Dermis blood vessel endothelial cell (primary cell): ENCODE data around the gene CAB39L. TPM values are rescaled to one million over a fixed set of nuclear protein-coding genes. Genes with fewer than 3 reads are reported as not detected.
A peak's percentile ranks its signal among the peaks of the same experiment; 100 is the strongest.

Experiments used
- DNase-seq: peaks from one replicate; pipeline ENCODE4 v3.0.0; 2010
- total RNA-seq: library from RNA; depleted of rRNA; stranded (reverse); fragments of >200 nt; gene quantifications from 2 replicates; pipeline ENCODE4 v1.2.3, GENCODE V29; 2014

Gene CAB39L
- total RNA-seq, 1 donor from 2014 or later: 8.3 TPM

DNA sequence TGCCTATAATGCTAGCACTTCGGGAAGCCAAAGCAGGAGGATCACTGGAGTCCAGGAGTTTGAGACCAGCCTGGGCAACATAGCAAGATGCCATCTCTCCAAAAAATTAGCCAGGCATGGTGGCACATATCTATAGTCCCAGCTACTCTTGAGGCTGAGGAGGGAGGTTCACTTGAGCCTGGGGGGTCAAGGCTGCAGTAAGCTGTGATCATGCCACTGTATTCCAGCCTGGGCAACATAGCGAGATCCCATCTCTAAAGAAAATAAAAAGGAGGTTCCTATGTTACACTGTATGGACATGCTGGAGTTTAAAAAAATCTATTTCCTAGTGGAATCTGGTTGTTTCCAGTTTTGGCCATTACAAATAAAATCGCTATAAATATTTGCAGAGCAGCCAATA lies 2.6 kb downstream of the CAB39L start:
- DNase-seq: no peak

DNA sequence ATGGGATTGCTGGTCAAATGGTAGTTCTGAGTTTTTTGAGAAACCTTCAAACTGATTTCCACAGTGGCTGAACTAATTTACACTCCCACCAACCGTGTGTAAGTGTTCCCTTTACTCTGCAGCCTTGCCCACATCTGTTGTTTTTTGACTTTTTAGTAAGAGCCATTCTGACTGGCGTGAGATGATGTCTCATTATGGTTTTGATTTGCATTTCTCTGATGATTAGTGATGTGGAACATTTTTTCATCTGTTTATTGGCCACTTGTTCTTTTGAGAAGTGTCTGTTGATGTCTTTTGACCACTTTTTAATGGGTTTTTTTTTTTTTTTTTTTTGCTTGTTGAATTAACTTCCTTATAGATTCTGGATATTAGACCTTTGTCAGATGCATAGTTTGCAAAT lies 4.3 kb downstream of the CAB39L start:
- DNase-seq: no peak

DNA sequence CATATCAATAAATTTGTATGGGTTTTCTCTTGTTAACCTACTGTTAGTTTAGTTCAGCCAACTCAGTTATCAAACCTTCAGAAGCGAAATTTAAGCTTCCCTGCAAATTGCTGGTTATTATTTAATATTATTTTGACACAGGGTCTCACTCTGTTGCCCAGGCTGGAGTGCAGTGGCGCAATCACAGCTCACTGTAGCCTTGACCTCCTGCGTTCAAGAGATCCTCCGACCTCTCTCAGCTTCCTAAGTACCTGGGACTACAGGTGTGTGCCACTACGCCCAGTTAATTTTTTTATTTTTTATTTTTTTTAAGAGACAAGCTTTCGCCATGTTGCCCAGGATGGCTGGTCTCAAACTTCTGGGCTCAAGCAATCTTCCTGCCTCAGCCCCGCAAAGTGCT lies 6.2 kb downstream of the CAB39L start:
- no peak for DNase-seq

DNA sequence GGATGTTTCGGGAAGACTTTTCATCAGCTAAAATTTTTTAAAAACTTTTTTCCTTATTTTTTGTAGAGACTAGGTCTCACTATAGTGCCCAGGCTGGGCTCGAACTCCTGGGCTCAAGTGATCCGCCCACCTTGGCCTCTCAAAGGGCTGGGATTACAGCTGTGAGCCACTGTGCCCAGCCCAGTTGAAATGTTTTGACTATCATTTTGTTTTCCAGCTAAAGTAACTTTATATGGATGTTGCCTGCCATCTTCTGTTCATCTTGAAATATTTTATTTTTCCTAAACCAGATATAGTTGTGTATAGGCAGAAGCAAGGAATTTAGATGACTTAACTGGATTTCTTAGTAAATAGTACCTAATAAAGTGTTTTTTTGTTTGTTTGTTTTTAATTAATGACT lies 7.0 kb downstream of the CAB39L start:
- peak; percentile 17 for DNase-seq

DNA sequence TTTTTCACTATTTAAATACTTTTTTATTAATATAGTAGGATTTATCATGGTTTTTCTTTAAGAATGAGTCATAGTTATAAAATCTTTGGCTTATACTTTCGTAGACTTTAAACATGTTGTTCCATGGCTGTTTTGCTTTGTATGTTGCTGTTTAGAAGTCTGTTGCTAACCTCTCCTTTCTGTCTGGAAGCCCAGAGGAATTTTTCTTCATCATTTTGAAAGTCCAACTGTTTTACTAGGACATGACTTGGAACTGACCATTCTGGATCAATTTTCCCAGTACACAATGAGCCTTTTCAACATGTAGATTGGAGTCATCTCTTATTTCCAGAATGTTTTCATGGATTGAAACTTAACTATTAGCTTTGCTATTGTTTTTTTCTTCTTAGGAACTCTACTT lies 7.9 kb downstream of the CAB39L start:
- no peak for DNase-seq

DNA sequence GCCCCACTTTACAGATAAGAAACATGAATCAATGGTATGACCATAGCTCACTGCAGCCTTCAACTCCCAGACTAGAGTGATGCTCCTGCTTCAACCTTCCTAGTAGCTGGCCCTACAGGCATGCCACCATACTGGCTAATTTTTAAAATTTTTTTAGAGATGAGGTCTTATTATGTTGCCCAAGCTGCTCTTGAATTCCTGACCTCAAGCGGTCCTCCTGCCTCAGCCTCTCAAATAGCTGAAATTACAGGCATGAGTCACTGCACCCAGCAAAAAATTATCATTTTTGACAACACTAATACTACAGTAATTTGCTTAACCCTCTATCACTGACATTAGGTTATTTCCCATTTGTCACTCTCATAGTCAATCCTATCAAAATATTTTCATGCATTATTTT lies 14.7 kb downstream of the CAB39L start:
- no peak for DNase-seq

DNA sequence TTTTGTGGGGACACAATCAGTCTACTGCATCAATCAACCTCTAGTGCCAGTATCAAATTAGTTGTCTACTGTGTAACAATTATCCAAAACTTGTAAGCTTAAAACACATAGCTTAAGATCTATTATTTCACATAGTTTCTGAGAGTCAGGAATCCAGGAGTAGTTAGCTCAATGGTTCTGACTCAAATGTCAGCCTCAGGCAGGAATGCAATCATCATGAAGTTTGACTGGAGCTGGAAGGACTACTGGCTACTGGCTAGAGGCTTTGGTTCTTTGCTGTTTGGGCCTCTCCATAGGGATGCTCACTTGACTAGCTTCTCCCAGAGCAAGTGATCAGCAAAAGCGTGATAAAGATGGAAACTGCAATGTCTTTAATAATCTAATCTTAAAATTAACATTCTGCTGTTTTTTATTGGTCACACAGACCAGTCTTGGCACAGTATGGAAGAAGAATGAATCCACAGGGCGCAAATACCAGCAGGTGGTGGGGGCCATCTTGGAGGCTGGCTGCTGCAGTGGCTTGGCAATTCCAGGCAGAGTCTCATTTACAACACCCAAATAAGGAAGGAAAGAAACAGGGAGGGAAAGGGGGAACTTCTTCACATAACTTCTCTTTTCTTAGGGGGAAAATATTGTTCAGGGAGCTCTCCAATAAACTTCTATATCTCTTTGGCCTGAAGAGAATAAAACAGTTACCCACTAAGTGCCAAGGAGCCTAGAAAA lies 15.7 kb downstream of the CAB39L start:
- no peak for DNase-seq

DNA sequence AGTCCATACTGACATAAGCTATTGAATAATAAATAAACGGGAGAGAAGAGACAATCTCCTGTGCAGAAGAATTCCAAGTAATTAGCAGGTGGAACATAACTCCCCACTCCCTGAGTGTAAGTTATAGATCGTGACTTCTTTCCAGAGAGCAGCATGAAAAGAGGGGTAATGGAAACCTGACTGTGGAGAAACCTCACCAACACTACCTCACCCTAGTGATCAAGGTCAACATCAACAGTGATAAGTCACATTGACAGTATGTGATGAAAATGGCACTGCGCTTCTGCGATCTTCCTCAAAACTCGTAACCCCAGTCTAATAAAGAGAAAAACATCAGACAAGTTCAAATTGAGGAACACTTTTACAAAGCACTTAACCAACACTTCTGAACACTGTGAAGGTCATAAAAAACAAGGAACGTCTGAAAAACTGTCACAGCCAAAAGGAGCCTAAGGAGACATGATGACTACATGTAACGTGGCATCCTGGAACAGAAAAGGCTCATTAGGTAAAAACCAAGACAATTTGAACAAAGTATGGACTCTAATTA lies 19.8 kb downstream of the CAB39L start:
- DNase-seq: no peak

DNA sequence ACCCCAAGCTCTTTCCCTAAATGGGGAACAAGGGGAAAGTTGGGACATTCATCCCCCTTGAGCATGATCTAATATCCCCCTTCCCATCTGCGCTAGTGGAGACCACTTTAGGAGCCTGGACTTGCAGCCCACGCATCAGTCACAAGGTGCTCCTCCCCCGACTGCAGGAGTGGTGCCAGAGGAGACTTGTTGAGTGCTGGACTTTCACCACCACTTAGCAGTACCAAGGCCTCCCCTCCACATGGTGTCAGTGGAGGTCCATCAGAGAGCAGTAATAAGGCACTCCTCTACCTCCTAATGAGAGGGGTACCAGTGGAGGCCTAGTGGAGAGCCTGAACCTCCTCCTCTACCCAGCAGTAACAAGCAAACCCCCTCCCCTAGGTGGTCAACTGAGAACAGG lies 22.5 kb downstream of the CAB39L start:
- peak; percentile 17 for DNase-seq

DNA sequence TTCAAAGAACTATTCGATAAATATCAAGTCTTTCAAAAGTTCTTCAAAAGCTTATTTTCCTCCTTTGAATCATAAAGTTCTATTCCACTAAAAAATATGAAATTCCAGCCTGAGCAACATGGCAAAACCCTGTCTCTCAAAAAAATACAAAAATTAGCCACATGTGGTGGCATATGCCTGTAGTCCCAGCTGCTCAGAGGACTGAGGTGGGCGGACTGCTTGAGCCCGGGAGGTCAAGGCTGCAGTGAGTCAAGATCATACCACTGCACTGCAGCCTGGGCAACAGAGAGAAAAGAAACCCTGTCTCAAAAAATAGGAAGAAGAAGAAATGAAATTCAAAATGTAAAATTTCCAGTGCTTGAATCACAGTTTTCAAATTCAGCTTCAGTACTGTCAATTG lies 24.6 kb downstream of the CAB39L start:
- no peak for DNase-seq

DNA sequence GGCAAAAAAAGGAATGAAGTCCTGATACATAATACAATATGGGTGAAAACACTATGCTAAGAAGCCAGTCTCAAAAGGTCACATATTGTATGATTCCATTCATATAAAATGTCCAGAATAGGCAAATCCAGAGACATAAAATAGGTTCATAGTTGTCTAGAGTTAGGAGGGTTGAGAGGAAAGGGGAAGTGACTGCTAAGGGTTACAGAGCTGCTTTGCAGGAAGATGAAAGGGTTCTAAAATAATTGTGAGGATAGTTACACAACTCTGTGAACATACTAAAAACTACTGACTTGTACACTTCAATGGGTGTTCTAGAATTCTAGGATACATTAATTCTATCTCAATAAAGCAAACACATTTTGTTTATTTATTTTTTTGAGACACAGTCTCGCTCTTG lies 25.7 kb downstream of the CAB39L start:
- DNase-seq: no peak

DNA sequence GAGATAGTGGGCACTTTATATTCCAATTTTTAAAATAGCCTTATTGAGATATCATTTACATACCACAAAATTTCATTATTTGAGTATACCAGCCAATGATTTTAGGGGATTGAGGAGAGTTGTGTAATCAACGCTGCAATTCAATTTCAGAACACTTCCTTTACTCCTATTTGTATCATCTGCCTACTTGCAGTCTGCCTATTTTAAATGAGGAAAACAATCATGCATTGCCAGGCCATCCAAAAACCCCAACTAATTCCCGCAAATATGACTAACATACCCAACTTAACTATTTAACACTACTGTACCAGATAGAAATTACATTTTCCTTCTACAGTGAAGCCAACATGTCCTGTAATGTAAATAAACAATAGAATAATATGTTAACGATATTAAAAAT lies 26.7 kb downstream of the CAB39L start:
- DNase-seq: no peak

DNA sequence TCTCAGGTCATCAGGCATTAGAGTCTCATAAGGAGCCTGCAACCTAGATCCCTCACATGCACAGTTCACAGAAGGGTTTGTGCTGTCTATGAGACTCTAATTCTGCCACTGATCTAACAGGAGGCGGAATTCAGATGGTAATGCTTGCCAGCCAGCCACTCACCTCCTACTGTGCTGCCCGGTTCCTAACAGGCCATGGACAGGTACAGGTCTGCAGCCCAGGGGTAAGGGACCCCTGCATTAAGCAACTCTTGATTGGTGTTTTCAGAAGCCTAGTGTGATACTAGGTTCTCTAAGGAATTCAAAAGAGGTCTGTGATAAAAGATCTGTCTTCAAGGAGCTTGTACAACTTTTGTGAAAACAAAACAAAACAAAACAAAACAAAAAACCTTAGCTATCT lies 31.1 kb downstream of the CAB39L start:
- DNase-seq: no peak

DNA sequence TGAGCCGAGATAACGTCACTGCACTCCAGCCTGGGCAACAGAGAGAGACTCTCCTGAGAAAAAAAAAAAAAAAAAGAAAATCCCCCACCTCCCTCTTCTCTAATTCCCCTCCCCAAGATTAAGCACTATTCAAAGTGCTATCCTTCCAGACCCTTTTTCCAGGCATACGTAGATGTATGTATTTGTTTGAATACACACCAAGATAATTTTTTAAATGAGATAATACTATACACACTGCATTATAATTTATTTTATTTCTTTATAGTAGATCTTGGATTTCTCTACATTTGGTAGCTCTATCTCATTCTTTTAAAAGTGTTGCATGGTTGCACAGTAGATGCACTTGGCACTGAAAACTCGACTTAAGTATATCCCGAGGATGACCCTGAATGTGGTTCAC lies 32.5 kb downstream of the CAB39L start:
- no peak for DNase-seq

DNA sequence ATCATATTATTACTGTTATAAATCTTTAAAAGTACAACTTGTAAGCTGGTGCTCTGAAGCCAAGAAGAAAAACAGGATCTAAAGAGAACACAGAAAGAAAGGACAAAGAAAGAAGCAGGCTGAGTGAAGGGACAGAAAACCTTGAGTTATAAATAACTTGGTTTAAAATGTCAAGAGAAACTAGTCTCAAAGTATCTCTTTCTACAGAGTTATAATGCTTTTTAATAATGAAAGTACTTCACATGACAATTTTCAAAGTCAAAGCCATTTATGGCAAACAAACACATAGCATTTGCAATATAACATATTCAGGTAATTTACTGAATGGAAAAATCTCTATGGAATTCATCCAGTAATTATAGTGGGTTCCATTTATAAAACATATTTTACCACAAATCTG lies 33.4 kb downstream of the CAB39L start:
- no peak for DNase-seq

DNA sequence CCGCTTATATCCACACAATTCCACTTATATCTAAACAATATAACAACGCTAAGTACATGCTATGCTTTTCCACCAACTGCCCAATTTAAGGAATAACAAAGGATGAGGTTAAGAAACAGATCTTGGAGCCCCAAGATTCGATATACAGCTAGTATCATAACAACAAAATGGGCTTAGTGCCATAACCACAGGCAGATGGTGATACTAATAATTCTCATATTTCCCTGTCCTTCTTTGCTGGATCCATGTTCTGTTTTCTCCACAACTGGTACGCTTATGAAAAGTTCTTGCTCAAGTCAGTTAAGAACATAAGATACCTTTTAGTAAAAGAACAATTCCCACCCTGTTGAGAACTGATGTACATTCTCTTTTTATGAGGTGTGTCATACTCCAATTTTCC lies 33.9 kb downstream of the CAB39L start:
- no peak for DNase-seq

DNA sequence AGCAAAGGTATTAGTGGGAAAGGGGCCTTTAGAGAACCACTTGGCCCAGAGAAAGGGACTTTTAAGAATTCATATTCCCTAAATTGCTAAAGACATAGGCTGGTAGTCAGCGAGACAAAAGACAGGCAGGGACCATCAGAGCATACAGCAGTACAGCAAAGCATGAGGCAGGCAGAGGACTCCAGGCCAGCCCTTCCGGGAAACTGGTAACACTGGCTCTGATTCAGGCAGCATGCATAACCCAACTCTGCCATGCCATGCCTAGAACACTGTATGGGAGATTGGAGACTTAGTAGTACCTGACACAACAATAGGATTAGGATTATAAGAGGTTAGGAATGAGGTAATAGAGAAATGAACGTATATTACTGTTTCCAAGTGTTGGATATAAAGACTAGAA lies 34.9 kb downstream of the CAB39L start:
- DNase-seq: no peak

DNA sequence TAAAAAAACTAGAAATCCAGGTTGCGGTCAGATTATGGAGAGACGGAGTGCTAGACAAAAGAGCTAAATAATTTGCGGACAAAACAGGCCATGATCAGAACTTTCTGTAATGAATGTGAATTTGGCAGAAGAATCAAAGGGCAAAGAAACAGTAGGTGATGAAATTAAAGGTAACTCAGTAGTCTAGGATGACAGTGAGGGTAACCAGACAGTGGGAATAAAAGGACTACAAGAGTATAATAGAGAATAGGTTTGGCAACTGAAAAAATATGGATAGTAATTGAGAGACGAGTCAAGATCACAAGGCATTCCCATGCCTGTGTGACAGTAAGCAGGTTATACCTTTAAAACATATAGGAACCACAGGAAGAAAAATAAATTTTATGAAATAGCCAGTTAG lies 35.9 kb downstream of the CAB39L start:
- no peak for DNase-seq

DNA sequence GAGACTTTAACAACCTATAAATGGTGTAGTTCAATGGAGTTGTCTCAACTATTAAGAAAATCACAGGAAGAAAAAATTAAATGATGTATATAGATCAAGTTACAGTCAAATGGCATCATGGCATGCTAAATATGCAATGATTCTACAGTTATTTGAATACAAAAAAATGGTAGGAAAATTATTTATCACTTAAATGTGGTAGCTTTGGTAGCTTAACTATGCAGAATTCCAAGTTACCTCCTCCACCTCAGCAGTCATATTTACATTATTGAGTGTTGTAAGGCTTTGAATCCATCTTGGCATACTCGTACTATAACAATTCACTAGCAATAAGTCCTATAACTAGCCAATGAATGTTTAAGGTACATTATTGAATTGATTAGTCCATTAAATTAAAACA lies 36.8 kb downstream of the CAB39L start:
- no peak for DNase-seq

DNA sequence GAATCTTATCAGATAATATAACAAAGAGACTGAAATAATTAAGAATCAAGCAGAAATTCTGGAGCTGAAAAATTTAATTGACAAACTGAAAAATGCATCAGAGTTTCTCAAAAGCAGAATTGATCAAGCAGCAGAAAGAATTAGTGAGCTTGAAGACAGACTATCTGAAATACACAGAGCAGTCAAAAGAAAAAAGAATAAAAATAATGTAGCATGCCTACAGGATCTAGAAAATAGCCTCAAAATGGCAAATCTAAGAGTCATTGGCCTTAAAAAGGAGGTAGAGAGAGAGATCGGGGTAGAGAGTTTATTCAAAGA lies 39.2 kb downstream of the CAB39L start:
- DNase-seq: no peak

DNA sequence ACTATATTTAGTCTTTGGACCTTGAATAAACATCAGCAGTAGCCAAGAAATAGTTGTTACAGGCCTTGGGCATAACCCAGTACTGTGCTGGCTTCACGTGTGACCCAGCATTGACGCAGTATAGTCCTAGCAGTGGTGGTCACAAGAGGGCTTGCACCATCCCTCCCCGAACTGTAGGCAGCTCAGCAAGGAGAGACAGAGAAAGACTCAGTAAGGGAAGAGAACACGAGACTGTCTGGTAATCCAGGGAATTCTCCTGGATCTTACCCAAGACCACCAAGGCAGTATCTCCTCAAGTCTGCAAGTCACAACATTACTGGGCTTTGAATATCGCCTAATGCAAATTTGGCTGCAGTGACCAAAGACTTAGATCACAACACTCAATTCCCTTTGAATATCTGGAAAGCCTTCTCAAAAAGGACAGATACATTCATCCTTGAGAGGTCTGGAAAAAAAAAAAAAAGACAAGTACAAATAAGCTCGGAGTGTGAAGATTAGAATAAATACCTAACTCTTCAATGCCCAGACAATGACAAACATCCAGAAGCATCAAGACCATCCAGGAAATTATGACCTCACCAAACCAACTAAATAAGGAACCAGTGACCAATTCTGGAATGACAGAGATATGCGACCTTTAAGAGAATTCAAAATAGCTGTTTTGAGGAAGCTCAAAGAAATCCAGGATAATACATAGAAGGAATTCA lies 39.7 kb downstream of the CAB39L start:
- DNase-seq: no peak

DNA sequence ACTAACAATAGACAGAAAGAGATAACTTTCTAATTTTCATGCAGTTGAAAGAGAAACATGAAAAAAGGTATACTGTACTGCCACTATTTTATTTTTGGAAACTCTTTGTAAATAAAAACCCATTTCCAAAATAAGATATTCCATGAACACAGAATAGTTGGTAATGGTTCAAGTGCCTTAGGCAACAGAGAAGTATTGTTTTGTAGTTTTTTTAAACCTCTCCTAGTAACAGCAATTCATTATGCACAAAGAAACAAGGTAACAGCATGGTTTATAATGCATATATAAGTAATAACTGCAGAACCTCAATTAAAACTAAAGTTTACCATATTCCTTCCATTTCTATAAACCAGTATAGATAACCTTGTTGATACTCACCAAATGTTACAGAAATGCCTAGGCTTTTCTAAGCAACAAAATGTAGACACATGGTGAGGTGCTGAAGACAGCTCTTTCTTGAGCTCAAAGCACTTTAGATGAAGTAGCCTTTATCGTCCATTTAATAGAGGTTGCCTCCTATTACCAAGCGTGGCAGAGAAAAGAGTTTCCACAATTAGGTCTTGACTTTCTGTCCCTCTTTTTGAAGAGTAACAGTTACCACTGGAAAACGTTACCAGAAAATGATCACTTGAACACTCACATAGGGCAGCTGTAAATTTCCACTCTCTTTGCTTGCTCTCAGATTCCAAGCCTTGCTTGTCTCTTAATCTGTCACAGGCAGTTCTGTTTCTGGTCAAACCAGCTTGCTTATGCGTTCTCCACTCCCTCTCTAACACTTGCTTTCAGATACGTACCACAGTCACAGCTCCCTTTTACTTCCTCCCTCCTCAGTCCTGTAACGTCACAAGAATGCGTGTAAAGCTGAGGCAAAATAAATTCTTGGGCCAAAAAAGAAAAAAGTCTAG lies 42.9 kb downstream of the CAB39L start:
- no peak for DNase-seq

DNA sequence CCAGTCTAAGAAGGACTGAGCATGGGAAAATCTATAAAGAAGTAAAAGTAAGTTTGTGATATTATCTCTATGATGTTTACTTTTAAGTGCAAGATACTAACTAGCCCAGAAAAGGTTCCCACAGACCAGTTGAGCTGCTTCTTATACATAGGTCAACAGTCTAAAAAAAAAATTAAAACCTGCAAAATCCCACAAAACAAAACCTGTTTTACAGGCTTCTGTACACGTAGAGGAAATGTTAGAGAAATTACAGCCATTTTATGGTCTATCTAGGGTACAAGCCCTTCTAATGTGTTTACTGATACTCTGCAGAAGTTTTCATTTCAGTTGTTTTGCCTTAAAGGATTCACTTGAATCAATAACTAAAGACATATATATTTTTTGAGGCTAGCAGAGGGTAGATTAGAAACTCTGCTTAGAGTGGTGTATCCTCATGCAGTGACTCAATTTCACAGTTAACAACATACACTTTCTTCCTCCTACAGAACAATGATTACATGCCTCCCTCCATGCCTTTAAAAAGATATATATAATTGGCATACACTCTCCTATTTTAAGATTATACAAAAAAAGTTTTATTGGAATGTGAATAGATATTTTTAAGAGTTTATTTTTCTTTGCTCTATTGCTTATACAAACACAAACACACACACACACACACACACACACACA lies 43.9 kb downstream of the CAB39L start:
- DNase-seq: no peak
